ENCODE measurements around the gene KIF26A. TPM values are rescaled to one million over a fixed set of nuclear protein-coding genes. Genes with fewer than 3 reads are reported as not detected.

The KIF26A gene
- total and polyA plus RNA-seq, 2 donors from 2014 or later, result 2.3 to 12.3 TPM

- no peak overlapping the region for H3K4me3 ChIP-seq (ENCODE audit: low read length in 3 of 3)
- FAIRE-seq, result no peak
- intact Hi-C loops (cut with DNase I), result loop anchor here (5.0 kb wide), 1 partner anchor 423 kb away; no protein-coding TSS in a partner anchor
- TF ChIP-seq CTCF (IDR thresholded peaks at IDR 0.05; ENCODE audit: borderline replicate concordance, extremely low read depth, insufficient read depth), result no peak
- no peak overlapping the region for H3K9ac ChIP-seq (ENCODE audit: low read length in 3 of 3)
- no peaks in the 10 kb centered on the region for H3K9me3 ChIP-seq (ENCODE audit: control insufficient read depth in 2 of 3, insufficient read depth in 1 of 3, low read length in 3 of 3)
- H3K27ac ChIP-seq (ENCODE audit: low read depth in 2 of 2, low read length in 2 of 2), result no peak overlapping the region
- peaks cover 13% of the 10 kb centered on the region for H3K27me3 ChIP-seq (ENCODE audit: control insufficient read depth, insufficient read depth, low read length)
- DNase-seq, result peak in 3 of 5 donors; percentile 32 to 76 (median 70)
- H3K36me3 ChIP-seq (ENCODE audit: control insufficient read depth in 2 of 3, insufficient read depth in 3 of 3, low read length in 3 of 3), result no peaks in the 10 kb centered on the region
- peaks cover 0 to 5% (median 0%) of the 10 kb centered on the region in 3 donors for H3K4me1 ChIP-seq (ENCODE audit: control insufficient read depth in 2 of 3, insufficient read depth in 2 of 3, low read depth in 1 of 3, low read length in 3 of 3)
Measured at GRCh38 chr14:104139460-104140212, 1.2 kb downstream of the KIF26A start.

- intact Hi-C loops (cut with DNase I), result no loop called here
- H3K36me3 ChIP-seq (ENCODE audit: control insufficient read depth in 2 of 3, insufficient read depth in 3 of 3, low read length in 3 of 3), result no peaks in the 10 kb centered on the region
- H3K9ac ChIP-seq (ENCODE audit: low read length in 3 of 3), result no peak overlapping the region
- H3K4me3 ChIP-seq (ENCODE audit: low read length in 3 of 3), result no peak overlapping the region
- H3K4me1 ChIP-seq (ENCODE audit: control insufficient read depth in 2 of 3, insufficient read depth in 2 of 3, low read depth in 1 of 3, low read length in 3 of 3), result peaks cover 0 to 5% (median 0%) of the 10 kb centered on the region in 3 donors
- no peak for FAIRE-seq
- peaks cover 12% of the 10 kb centered on the region for H3K27me3 ChIP-seq (ENCODE audit: control insufficient read depth, insufficient read depth, low read length)
- no peak for TF ChIP-seq CTCF (IDR thresholded peaks at IDR 0.05; ENCODE audit: borderline replicate concordance, extremely low read depth, insufficient read depth)
- DNase-seq, result peak in 1 of 5 donors; percentile 37
- H3K27ac ChIP-seq (ENCODE audit: low read depth in 2 of 2, low read length in 2 of 2), result no peak overlapping the region
- H3K9me3 ChIP-seq (ENCODE audit: control insufficient read depth in 2 of 3, insufficient read depth in 1 of 3, low read length in 3 of 3), result no peaks in the 10 kb centered on the region
Measured at GRCh38 chr14:104140213-104140462, 1.8 kb downstream of the KIF26A start.

- intact Hi-C loops (cut with DNase I), result no loop called here
- Histone ChIP-seq H3K4me1 (ENCODE audit: control insufficient read depth in 2 of 3, insufficient read depth in 2 of 3, low read depth in 1 of 3, low read length in 3 of 3) (peaks cover 0 to 4% (median 0%) of the 10 kb centered on the region in 3 donors), H3K36me3 (ENCODE audit: control insufficient read depth in 2 of 3, insufficient read depth in 3 of 3, low read length in 3 of 3) (no peaks in the 10 kb centered on the region), H3K9ac (ENCODE audit: low read length in 3 of 3) (no peak overlapping the region), H3K9me3 (ENCODE audit: control insufficient read depth in 2 of 3, insufficient read depth in 1 of 3, low read length in 3 of 3) (no peaks in the 10 kb centered on the region), H3K4me3 (ENCODE audit: low read length in 3 of 3) (no peak overlapping the region), H3K27me3 (ENCODE audit: control insufficient read depth, insufficient read depth, low read length) (peaks cover 9% of the 10 kb centered on the region), H3K27ac (ENCODE audit: low read depth in 2 of 2, low read length in 2 of 2) (no peak overlapping the region)
- FAIRE-seq, result no peak
- TF ChIP-seq CTCF (IDR thresholded peaks at IDR 0.05; ENCODE audit: borderline replicate concordance, extremely low read depth, insufficient read depth), result no peak
- DNase-seq, result peak in 1 of 5 donors; percentile 56
Measured at GRCh38 chr14:104140463-104141331, 2.3 kb downstream of the KIF26A start.
